GM18951 (cell line): ENCODE results near the gene RHD.
"Not testable (repeated sequence)": the region's sequence is repeated elsewhere in the genome, so short reads cannot be mapped to it uniquely, and the experiment has no call there.

Source experiments
- POLR2A ChIP-seq: IDR thresholded peaks from 4 replicates; pipeline ENCODE4 v1.6.1; 2011; ENCODE audit warnings: mild to moderate bottlenecking; ENCODE audit not compliant: insufficient read length, insufficient read depth; ENCODE audit errors: extremely low read depth
- in situ Hi-C: fragments of 300-500 bp; cut with MboI; formaldehyde crosslinking; loops from one replicate; pipeline ENCODE4 v1.12.0; 2022; ENCODE audit warnings: low sequenced_read_pairs, mixed read lengths, inconsistent platforms; ENCODE audit not compliant: unreplicated experiment

RHD gene

DNA sequence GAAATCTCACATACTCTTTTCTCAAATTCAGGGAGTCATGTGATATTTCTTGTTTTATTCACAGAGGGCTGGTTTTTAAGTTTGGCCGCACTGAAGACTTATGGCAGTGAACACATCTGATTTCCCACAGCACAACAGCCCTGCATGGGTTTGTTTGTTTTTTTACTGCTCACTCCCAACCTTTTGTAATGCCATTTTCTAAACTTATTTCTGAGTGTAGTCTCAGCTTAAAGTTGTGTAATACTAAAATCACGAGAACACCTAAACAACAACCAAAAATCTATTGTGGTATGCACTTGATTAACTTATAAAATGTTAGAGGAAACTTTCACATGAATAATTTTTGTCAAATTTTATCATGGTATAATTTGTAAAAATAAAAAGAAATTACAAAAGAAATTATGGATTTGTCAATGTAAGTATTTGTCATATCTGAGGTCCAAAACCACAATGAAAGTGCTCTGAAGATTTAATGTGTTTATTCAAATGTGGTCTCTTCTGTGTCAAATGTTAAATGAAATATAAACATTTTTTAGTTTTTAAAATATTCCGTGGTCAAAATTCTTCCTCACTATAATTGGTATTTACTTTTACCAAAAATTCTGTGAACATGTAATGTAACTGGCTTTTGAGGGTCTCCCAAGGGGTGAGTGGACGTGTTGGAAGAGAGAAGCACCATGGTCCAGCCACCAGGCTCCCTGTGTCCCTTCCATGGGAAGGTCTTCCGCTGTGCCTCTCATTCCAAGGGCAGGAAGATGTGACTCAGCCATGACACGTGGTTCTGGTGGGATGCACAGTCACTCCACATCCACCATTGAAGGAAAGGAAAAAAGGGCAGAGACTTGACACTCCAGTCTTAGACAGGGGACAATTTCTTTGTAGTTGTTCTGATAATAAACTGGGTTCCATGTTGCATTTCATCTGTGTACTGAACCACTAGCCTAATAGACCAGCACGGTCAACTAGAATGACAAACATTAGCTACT lies 88.6 kb downstream of the RHD start:
- in situ Hi-C loops = no loop called here
- no peak for TF ChIP-seq POLR2A

DNA sequence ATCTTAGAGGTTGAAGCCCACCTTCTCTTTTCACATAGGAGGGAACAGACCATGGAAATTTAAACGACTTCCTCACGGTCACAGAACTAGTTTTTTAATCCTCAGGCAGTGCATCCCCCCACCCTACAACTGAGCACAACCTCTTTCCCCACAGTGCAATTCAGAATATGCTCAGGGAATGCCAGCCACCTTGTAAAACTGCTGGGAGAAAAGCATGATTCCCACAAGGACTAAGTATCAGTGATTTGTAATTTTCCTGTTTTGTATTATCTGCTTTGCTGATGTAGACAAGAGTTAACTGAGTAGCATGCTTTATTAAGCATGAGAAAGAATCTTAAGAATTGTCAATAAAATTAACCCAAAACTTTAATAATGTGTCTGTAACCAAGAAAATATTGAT lies 89.6 kb downstream of the RHD start:
- in situ Hi-C loops = no loop called here
- TF ChIP-seq POLR2A = no peak

DNA sequence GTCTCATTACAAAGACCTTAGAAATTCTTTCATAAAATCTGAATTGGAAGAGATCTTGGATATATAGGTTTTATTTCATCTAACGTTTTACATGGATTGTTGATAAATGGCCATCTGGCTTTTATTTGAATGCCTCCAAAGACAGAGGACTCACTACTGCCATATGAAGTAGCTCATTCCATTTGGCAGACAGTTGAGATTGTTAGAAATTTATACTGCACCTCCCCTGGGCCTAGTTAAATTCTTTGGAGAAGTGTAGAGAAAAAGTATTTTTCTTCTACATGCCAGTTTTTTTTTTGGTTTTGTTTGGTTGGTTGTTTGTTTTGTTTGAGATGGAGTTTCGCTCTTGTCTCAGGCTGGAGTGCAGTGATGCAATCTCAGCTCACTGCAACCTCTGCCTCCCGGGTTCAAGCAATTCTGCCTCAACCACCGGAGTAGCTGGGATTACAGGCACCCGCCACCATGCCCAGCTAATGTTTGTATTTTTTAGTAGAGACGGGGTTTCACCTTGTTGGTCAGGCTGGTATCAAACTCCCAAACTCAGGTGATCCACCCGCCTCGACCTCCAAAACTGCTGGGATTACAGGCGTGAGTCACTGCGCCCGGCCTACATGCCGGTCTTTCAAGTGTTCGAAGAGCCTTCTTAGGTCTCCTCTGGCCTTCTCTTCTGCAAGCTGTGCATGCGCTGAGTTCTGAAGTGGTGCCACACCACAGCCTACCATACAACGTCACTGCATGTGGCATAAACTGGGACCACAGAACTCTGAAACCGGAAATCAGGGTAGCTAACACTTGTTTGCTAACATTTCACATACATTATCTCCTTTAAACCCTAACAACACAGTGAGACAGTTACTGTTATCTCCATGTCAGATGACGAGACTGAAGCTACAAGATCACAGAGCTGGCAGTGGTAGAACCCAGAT lies 90.6 kb downstream of the RHD start:
- in situ Hi-C loops = not testable (repeated sequence)

DNA sequence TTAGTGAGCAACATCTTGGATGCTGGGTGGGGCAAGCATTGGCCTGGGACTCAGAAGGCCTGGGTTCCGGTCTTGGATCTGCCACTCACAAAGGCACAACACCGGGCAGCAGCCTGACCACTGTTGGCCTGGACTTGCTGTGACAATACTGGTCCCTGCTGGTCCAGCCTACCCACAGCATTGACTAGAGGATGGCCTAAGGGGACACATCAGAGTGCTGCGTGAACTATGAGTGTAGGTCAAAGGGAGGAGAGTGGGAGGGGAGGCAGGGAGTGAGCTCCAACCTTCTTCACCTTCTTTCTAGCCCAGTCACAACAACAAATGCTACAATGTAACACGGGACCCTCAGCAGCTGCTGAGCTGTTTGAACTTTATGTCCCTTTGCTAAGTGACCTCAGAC lies 96.9 kb downstream of the RHD start:
- TF ChIP-seq POLR2A = no peak
- in situ Hi-C loops = no loop called here

DNA sequence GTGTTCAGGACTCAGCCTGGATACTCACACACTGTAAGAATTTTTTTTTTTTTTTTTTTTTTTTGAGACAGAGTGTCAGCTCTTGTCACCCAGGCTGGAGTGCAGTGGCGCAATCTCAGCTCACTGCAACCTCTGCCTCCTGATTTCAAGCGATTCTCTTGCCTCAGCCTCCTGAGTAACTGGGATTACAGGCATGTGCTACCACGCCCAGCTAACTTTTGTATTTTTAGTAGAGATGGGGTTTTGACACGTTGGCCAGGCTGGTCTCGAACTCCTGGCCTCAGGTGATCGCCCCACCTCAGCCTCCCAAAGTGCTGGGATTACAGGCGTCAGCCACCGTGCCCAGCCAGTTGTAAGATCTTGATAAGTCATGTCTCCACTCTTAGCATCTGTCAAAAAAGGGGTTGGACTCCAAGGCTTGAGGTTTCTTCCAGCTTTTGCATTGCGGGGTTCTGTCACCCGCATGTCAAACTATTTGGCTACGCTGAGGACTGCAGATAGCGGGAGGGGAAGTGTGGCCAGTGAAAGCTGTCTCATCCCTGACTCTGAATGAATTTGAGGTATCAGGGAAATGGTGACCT lies 97.5 kb downstream of the RHD start:
- in situ Hi-C loops = not testable (repeated sequence)

DNA sequence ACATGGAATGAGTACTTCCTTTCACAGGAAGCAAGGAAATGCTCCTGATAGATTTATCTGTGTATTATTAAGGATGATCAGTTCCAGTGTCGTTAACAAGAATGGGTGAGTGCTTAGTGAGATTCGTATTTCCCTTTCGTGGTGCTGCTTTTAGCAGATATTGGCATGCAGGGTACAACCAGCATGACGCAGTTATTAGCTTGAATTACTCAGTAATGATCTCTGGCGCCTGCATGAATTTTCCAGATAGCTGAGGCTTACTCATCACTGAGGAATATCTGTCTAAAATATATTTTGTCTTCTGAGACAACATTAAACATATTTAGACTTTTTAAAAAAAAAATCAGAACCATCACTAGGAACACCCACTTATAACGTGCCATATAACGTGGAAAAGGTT lies 99.4 kb downstream of the RHD start:
- in situ Hi-C loops = not testable (repeated sequence)

DNA sequence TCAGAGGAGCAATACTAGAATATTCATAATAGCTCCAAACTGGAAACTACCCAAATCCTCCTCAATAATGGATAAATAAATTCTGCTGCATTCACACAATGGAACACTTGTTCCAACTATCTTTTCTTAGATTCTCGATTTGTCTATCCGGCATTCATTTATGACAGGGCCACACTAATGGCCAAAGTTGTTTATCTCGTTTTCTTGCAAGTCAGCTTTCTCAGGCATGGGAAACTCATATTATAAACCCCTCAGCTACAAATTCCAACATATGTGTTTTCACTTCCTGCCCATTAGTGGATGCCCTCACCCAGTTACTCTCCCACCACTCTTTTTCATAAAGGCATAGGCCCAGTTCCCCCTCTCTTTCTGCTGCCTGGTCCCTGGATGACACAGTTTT lies 106.1 kb downstream of the RHD start:
- in situ Hi-C loops = not testable (repeated sequence)
